ENCODE results near the gene KLC1. TPM values are rescaled to one million over a fixed set of nuclear protein-coding genes. Genes with fewer than 3 reads are reported as not detected.

KLC1 gene
- total RNA-seq, 1 donor from 2014 or later, result 56.6 TPM

DNA sequence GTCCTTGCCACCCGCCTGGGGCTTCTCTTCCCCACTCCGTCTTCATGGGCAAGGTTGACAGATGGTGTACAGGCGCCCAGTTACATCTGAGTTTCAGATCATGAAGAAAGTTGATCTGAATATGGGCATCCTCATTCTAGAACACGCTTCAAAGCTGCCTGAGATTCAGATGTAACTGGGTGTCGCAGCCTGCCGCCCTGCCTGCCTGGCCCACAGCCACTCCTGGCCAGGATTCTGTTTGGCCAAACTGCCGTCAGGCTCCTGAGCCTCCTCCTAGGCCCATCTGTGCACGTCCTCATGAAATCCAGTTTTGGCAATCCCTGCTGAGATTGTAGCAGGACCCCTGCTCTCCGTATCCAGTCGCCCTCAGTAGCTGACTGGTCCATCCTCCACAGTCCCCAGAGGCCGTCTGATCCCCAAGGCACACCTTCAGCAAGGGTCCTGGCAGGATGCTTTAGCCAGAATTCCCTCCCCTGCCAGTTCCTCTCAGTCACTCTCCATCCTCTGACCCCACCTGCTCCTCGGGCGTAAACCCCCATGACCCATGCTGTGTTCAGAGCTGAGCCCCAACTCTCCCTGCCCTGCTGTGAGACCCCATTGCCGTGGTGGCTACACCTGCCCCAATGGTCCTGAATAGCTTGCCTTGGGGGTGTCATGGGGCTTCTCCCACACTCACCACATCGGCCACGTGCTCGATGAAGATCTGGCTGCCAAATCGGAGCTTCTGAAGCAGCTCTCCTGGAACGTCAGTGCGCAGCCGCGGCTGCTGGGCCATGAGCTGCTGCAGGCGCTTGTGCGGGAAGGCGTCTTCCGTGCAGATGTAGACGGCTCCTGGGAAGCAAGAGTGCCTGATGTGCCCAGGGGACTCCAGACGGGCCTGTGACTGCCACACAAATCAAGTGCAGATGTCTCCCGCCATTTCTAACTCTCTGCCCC lies 73.8 kb downstream of the KLC1 start:
- ATAC-seq, result no peak
- no peak for DNase-seq (ENCODE audit: low spot score)

DNA sequence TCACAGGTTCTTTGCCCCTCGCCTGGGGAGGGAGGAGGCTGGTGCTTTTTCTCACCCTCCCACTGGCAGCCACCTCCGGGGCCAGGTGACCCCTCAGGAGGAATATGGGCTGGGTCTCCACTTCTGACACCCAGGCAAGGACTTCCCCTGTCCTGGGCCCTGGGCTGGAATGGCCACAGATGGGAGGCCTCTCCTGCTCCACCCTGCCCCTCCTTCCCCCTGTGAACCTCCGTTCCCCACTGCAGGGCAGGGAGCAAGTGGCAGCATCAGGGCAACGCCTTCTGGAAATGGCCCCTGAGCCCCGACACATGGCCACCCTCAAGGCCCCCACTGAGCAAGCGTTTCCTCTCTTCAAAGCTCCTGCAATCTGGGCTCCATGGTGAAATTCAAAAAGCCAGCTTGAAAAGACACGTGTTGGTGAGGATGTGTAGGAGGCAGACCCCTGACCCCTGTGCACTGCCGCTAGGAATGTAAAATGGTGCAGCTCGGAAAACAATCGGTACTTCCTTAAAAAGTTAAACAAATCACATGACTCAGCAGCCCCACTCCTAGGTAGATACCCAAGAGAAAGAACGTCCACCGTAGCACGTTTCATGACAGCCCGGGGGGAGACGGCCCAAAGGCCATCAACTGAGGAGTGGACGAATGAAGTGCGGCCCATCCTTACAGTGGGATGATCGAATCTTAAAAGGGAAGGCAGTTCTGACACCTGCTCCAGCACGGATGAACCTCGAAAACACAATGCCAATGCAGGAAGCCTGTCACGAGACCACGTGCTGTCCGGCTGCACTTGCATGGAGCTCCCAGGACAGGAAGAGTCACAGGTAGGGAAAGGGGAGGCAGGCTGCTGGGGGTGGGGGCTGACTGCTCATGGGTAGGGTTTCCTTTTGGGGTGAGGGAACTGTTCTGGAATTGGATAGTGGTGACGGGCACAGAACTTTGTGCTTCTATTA lies 74.7 kb downstream of the KLC1 start:
- ATAC-seq (no peak), DNase-seq (ENCODE audit: low spot score) (no peak)

DNA sequence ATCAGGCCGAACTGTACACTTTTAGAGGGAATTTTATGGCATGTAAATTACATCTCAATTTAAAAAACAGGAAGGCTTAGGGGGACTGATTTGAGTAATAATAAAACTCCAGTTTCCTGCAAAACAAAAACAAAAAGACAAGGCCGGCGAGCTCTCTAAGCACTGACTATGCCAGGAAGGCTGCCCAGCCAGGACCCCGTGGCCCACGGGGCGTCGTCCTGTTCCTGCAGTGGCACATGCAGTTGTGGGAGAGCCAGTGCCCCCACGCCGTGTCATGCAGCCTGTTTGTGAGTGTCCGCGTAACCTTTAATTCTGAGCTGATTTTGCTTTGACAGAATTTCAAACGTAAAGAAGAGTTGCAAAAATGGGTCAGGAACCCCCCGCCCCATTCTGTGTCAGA lies 75.7 kb downstream of the KLC1 start:
- ATAC-seq, result no peak
- no peak for DNase-seq (ENCODE audit: low spot score)

DNA sequence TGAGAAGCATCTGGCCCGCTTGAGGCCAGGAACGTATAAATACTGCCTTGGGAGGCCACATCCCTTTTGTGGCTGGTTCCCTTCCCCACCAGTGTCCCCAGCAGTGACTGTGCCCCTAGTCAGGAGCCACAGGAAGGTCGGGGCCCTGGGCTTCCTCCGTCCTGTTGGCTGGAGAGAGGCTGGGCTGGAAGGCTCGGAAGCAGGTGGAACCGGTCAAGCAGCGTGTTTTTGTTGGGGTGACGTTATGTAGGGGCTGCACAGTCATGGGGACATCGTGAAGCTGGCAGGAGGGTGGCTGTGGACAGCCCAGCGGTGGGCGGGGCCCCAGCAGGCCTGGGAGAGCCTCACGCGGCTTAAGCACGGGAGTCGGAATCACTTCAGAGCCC lies 76.1 kb downstream of the KLC1 start:
- no peak for ATAC-seq
- DNase-seq (ENCODE audit: low spot score), result no peak

DNA sequence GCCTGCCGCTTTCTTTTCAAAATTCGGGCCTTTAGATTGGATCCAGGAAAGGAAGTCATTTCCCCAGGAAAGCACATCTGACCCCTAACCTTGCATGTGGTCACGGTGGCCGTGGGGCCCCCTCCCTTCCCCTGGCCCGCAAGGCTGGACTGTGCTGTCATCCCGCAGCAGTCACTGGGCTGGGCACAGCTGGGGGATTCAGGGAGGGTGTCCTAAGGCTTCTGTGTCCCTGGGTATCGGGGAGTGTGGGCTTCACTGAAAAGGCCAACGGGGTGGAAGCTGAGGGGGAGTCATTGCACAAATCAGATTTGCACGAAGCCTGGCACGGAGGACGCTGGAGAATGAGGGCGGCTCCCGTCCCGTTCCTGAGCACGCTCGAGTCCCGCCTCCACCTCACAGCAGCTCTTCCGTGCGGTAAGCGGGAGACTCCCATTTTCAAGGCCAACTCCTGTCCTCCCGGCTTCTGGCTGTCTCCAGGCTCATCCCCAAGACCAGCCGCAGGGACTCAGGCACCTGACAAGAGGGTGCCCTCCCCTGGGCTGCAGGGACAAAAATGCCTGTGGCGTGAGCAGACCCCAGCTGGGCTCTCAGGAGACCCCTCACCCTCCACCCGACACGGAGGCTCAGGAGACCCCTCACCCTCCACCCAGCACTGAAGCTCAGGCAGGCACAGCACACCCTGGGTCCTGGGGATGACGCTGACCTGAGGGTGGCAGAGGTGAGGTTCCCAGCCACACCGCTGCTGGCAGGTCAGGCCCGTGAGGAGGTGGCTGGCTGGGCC lies 76.7 kb downstream of the KLC1 start:
- no peak for DNase-seq (ENCODE audit: low spot score)
- ATAC-seq, result no peak

DNA sequence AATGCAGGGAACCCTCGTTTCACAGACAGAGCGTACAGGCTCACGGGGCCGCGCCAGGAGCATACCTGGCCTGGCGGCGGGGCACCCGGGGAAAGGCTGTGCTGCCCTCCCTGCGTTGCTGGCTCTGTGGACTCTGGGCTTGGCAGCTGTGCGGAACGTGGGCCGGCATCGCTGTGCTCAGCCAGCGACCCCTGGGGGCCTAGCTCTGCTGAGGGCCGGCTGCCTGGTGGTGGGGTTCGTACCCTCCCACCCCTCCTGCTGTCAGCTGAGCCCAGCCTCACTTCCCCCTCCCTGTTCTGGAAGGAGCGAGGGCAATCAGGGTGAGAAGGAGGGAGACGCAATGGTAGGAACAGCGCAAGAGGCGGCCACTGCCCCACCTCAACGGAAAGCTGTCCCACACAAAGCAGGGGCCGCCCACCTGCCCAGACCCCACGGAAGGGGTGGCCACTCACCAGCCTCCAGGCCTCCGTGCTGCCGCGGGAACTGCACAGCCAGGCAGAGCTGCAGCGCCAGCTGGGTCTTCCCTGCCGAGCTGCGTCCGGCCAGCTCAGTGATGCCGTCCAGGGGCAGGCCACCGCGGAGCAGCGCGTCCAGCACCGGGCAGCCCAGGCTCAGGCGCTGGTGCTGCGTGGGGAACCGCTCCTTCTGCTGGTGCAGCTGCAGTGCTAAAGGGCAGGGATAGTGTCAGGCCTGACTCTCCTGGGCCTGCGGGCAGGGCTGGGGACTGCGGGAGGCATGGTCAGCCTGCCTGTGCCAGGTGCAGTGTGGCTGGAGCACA lies 77.7 kb downstream of the KLC1 start:
- no peak for ATAC-seq
- no peak for DNase-seq (ENCODE audit: low spot score)

DNA sequence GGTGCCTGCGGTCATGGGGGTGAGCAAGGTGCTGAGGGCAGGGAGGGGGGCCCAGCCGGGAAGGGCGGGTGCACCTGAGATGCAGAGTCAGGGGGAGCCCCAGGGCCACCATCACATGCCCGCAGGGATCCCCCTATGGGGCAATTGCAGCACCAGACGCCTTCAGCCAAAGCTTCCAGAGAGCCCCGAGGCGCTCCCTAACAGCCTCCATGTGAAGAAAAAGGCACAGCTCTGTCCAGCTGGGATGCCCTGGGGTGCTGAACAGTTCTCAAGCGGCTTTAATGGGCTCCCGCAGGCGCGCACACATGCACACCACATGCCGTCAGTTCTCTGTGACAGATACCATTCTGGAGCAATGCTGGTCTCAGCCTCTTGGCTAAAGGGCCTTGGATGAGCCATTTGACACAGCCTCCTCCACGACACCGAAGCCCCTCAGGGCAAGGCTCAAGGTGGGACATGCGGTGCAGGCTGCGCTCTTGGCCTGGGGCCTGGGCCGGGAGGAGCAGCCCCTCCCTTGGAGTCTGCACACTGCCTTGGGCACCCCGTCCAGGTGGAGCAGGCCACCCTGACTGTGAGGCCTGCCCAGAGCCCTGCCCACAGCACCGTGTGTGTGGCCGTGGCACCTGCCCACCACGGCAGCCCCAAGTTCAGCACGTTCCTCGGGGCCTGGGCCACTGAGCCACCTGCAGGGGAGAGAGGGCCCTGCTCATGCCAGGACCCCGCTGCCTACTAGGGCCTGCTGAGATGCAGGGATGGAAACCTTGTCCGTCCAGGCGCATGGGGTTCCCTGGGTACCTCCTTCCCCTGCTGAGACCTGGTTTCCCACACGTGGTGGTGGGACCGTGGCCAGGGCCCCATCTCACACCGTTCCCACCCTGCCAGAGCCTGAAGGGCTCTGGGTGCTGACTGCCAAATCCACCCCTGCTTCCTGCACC lies 78.6 kb downstream of the KLC1 start:
- DNase-seq (ENCODE audit: low spot score) (no peak), ATAC-seq (no peak)

DNA sequence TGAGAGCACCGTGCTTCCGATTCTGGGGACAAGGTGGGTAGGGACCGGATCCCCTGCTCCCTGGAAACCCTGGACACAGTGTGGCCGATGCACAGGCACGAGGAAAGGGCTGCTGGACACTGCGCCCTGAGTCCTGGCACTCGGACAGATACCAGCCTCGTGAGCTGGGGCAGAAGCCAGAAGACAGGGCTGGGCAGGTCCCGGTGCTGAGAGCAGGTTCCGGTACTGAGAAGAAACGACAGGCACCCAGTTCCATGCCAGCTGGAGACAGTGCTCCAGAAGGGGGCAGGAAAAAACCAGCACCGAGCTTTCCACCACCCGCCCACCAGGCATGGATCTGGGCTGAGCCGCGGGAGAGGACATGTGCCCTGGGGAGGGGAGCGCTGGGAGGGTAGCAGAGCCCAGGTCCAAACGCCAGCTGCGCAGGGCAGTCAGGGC lies 79.8 kb downstream of the KLC1 start:
- ATAC-seq (peak; percentile 31), DNase-seq (ENCODE audit: low spot score) (no peak)

DNA sequence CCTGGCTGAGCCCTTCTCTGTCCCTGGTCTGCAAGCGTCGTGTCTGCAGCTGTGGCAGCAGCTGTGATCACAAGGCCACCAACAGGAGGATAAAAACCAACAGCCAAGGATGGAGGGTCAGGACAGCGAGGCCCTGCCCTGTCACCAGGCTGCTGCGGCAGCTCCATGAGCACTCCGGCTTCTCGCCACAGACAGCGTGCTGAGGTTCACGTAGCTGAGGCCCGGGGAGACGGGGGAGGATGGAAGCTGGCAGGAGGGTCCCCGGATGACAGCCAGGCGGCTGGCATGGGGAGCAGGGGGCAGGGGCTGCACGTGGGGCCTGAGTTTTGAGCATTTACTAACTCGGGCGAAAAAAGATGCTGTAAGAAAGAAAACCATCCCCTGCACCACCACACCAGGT lies 80.8 kb downstream of the KLC1 start:
- no peak for DNase-seq (ENCODE audit: low spot score)
- no peak for ATAC-seq

DNA sequence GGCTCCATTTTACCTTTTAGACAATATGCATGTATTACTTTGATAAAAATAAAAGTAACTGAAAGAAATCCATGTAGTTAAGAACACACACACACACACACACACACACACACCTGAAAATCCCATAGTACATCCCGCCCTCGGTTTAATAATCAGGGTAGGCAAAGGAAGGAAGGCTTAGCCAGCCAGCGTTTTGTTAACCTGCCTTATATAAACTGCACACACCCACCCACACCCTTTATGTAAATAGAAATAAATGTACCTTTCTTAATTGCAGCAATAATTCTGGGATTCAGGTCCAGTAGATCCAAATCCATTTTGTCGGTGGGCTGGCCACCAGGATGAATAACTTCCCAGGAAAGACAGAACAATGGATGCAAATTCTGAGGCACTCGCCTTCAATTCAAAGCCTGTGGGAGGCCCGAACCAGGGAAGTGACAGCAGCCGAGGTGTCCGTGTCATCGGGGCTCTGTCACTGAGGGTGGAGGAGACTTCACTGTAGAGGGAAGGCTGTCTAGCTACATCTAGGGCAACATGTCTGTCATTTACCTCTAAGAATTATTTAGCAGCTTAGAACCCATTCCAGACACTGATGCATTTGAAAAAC lies 81.9 kb downstream of the KLC1 start:
- no peak for ATAC-seq
- DNase-seq (ENCODE audit: low spot score), result no peak

DNA sequence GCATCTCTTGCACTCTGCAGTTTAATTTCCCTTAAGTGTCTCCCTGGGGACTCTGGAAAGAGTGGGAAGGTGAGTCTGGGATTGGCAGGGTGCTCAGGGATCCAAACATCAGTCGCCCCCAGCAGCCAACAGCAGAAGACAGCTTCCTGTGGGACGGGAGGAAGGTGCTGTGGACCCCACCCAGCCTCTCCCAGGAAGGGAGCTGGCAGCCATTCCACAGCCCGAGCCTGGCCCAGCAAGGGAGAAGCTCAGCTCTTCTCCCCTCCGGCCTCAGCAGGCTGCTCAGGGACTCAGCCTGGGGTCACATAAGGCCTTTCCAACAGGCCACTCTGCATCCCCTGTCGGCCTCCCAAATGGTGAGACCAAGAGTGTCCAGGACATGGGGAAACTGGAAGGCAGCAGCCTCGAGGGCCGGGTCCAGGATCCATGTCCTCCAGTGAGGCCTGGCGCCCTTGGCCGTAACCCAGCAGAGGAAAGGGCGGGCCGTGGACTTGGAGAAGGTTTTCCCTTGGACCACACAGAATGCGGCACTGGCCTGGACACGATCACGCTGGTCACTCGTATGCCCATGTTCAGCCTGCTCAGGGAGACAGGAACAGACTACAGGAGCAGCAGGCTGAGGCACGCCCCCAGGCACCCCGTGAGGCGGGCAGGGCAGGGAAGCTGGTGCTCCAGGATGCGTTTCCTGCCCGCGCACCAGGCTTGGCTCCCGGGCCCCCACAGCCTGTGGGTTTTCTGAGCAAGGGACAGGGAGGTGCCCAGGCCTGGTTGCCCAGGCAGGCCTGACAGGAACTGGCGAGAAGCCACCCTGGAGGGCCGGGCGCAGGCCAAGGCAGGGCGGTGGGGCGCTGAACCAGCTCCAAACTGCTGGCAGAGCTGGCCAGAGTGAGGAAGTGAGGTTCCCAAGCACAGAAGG lies 82.8 kb downstream of the KLC1 start:
- no peak for DNase-seq (ENCODE audit: low spot score)
- no peak for ATAC-seq

DNA sequence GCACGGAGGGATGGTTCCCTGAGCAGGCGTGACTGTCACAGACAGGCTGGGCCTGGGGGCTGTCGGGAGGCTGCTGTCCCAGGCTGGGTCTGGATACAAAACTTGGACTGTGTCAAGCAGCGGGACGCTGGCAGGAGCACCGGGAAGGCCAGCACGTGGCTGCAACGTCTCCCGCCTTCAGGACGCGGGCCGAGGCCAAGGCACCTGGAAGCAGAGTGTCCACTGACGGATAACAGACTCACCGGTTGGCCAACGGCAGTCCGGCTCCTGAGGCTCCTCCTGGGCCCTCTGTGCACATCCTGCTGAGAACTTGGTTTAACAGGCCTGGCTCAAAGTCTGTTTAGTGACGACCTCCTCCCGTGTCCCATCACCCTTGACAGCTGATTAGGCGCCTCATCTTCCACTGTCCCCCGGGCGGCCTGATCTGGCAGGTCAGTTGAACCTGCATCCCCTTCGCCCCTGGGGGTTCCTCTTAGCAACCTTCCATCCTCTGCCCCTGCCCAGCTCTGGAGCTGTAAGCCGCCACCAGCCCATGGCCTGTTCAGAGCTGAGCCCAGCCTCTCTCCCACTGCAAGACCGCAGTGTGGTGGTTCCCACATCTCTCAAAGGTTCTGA lies 83.7 kb downstream of the KLC1 start:
- ATAC-seq (no peak), DNase-seq (ENCODE audit: low spot score) (no peak)

DNA sequence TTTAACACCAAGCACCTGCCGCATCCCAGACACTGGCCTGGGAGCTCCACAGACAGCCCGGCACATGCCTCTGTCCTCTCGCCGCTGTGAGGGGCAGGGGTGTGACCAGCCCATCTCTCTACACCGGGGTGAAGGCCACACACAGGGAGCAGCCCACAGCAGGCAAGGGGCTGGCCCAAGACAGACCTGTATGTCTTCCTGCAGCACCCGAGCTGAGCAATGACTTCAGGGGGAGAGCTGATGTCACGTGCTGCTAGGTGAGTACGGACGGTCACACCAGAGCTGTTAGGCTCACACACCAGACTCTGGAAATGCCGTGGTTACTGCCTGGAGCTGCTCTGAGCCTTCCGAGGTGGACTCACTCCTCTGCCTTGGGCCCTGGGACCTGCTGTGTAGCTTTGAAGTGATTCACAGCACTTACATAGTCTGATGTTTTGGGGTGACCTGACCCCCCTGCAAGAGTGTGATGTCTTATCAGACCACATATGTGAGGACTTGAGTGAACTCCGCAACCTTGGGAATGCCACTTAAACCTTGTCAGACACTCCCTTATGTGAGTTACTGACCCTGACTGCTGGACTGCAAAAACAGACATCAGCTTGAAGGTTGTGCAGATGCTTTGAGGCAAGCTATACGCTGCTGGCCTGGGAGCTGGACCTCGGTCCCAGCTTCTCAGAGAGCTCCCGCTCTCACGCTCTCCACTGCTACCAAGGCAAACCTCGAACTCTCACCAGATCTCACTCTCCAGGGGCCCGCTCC lies 84.5 kb downstream of the KLC1 start:
- no peak for DNase-seq (ENCODE audit: low spot score)
- ATAC-seq, result no peak

DNA sequence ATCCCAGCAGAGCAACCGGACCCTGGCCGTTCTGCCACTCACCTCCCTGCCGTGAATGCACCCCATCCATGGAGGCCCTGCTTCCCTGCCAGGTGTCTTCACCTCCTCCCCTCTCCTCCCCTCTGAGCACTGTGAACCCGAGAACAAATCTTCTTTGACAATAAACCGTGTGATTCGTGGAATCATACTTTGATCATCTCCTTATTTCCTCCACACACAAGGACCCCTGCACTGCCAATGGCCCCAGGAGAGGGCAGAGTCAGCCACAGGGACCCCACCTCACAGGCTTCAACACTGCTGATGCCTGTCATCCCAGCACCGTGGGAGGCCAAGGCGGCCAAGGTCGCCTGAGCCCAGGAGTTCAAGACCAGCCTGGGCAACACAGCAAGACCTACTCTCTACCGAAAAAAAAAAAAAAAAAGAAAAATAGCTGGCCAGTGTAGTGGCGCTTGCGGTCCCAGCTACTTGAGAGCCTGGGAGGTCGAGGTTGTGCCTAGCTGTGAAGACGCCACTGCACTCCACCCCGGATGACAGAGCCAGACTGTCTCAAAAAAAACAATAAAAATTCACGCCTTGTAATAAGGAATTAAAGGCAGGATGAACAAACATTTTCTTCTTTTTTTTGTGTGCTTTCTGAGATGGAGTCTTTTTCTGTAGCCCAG lies 85.2 kb downstream of the KLC1 start:
- no peak for ATAC-seq
- DNase-seq (ENCODE audit: low spot score), result no peak

DNA sequence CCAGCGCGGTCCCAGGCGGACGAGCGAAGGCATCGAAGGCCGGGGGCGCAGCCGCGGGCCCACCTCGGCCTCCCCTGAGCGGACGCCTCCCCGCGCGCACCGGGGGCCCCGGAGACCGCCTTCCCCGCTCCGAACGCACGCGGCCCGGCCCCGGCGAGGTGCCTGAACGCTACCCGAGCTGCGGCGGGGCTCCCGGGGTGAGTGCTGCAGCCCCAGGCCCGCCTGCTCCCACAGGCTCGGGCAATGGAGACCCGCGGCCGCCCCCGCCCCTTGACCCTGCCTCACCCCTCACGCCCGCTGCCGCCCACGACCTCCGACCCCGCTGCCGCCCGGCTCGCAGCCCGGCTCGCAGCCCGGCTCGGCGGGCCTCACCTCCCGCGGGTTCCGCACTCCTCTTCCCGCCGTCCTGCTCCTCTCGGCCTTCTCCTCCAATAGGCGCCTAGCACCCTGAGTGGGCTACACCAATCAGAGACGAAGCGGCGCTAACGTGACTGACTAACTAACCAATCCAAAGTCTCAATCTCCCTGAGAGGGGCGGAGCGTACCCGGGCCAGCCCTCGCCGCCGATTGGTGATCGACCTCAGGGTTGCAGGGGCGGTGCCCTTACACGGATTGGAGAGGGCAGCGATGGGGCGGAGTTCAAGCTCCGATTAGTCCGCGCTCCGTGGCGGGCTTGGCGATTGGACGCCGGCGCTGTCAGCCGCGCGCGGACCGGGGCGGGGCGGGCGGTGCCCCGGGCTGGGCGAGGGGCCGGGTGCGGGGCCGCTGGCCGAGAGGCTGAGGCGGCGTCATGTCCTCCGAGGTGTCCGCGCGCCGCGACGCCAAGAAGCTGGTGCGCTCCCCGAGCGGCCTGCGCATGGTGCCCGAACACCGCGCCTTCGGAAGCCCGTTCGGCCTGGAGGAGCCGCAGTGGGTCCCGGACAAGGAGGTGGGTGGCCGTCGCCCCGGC lies 86.3 kb downstream of the KLC1 start, which contains the start of the genes XRCC3 and ZFYVE21:
Gene XRCC3, minus strand, starts transcription at position 400 of the 949 bp plus-strand sequence. CDS start 4,364 bp downstream, outside the sequence.
Gene ZFYVE21, plus strand, starts transcription at position 759 of the 949 bp plus-strand sequence. Its CDS starts 32 bp downstream, at position 791.
- ATAC-seq (peak; percentile 91), DNase-seq (ENCODE audit: low spot score) (peak; percentile 100)
